Right ventricle myocardium superior (tissue), 1 donor: ENCODE results near the gene CEACAM6. TPM values are rescaled to one million over a fixed set of nuclear protein-coding genes. Genes with fewer than 3 reads are reported as not detected.
"Not testable (repeated sequence)": the region's sequence is repeated elsewhere in the genome, so short reads cannot be mapped to it uniquely, and the experiment has no call there.

Experiments used
- ATAC-seq: fragments of 200-7000 bp; cut with Tn5 transposase; one replicate; pipeline ENCODE4 v1.9.1; 2020; ENCODE audit warnings: mild to moderate bottlenecking; ENCODE audit not compliant: poor library complexity
- DNase-seq: peaks from one replicate; pipeline ENCODE4 v3.0.0-alpha.2; 2020
- intact Hi-C: fragments of 100-400 bp; cut with DNase I; formaldehyde crosslinking; loops from one replicate; pipeline ENCODE4 v1.11.2; 2022
- long read RNA-seq: library from polyadenylated mRNA; unstranded; transcript quantifications from one replicate; pipeline ENCODE4 v2.0.0, GENCODE V29; 2021
- total RNA-seq: library from RNA; stranded (reverse); fragmentation: NEBNext Ultra II Directional; extraction: Animal tissue kit (Norgen Biotek cat#: 25700); gene quantifications from one replicate; pipeline ENCODE4 v1.2.1, GENCODE V29; 2021
- donor health status: DM: no; HTN: yes; CAD: no; lungs with severe emphysema.

Gene CEACAM6
- total RNA-seq, result not detected
- long read RNA-seq, result 0 reads

DNA sequence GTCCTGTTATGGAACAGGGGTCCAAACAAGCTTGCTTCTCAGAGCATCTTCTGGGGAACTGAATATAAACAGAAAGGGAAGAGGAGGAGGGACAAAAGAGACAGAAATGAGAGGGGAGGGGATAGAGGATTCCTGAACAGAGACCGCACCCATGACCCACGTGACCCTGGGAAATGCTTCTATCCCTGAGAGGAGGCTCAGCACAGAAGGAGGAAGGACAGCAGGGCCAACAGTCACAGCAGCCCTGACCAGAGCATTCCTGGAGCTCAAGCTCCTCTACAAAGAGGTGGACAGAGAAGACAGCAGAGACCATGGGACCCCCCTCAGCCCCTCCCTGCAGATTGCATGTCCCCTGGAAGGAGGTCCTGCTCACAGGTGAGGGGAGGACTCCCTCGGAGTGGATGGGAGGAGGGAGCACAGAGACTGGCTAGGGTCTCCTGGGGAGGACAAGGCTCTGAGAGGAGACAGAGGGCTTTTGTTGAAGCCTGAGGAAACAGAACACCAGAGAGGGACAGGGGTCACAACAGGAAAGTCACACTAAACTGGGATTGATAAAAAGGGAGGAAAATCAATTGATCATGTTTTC lies at the start of gene CEACAM6:
Gene CEACAM6 (plus strand): TSS at position 203 of the 586 bp plus-strand sequence. CDS start 109 bp downstream, at position 312.
- intact Hi-C loops, result no loop called here
- DNase-seq (no peak), ATAC-seq (no peak)

DNA sequence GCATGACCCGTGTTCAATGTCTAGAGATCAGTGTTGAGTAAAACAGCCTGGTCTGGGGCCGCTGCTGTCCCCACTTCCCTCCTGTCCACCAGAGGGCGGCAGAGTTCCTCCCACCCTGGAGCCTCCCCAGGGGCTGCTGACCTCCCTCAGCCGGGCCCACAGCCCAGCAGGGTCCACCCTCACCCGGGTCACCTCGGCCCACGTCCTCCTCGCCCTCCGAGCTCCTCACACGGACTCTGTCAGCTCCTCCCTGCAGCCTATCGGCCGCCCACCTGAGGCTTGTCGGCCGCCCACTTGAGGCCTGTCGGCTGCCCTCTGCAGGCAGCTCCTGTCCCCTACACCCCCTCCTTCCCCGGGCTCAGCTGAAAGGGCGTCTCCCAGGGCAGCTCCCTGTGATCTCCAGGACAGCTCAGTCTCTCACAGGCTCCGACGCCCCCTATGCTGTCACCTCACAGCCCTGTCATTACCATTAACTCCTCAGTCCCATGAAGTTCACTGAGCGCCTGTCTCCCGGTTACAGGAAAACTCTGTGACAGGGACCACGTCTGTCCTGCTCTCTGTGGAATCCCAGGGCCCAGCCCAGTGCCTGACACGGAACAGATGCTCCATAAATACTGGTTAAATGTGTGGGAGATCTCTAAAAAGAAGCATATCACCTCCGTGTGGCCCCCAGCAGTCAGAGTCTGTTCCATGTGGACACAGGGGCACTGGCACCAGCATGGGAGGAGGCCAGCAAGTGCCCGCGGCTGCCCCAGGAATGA lies 48.4 kb upstream of the CEACAM6 start:
- intact Hi-C loops, result no loop called here
- peak; percentile 74 for ATAC-seq
- peak; percentile 52 for DNase-seq

DNA sequence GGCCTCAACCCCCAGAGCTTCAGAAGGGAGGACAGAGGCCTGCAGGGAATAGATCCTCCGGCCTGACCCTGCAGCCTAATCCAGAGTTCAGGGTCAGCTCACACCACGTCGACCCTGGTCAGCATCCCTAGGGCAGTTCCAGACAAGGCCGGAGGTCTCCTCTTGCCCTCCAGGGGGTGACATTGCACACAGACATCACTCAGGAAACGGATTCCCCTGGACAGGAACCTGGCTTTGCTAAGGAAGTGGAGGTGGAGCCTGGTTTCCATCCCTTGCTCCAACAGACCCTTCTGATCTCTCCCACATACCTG lies 47.9 kb upstream of the CEACAM6 start:
- no peak for ATAC-seq
- intact Hi-C loops, result no loop called here
- no peak for DNase-seq

DNA sequence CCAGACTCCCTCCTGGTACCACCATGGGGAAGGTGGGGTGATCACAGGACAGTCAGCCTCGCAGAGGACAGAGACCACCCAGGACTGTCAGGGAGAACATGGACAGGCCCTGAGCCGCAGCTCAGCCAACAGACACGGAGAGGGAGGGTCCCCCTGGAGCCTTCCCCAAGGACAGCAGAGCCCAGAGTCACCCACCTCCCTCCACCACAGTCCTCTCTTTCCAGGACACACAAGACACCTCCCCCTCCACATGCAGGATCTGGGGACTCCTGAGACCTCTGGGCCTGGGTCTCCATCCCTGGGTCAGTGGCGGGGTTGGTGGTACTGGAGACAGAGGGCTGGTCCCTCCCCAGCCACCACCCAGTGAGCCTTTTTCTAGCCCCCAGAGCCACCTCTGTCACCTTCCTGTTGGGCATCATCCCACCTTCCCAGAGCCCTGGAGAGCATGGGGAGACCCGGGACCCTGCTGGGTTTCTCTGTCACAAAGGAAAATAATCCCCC lies 47.4 kb upstream of the CEACAM6 start:
- DNase-seq (no peak), ATAC-seq (no peak)
- intact Hi-C loops, result no loop called here

DNA sequence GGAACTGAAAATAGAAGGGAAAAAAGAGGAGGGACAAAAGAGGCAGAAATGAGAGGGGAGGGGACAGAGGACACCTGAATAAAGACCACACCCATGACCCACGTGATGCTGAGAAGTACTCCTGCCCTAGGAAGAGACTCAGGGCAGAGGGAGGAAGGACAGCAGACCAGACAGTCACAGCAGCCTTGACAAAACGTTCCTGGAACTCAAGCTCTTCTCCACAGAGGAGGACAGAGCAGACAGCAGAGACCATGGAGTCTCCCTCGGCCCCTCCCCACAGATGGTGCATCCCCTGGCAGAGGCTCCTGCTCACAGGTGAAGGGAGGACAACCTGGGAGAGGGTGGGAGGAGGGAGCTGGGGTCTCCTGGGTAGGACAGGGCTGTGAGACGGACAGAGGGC lies 46.8 kb upstream of the CEACAM6 start, which contains the start of gene CEACAM5:
Gene CEACAM5 (plus strand): TSS at position 146 of the 400 bp plus-strand sequence. CDS start 106 bp downstream, at position 252.
- DNase-seq (no peak), ATAC-seq (no peak)
- intact Hi-C loops, result no loop called here

DNA sequence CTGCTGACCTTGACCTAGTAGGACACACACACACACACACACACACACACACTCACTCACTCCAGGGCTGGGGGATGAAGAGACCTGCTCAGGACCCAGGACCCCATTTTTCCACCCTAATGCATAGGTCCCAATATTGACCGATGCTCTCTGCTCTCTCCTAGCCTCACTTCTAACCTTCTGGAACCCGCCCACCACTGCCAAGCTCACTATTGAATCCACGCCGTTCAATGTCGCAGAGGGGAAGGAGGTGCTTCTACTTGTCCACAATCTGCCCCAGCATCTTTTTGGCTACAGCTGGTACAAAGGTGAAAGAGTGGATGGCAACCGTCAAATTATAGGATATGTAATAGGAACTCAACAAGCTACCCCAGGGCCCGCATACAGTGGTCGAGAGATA lies 45.8 kb upstream of the CEACAM6 start:
- intact Hi-C loops, ATAC-seq, DNase-seq: not testable (repeated sequence)

DNA sequence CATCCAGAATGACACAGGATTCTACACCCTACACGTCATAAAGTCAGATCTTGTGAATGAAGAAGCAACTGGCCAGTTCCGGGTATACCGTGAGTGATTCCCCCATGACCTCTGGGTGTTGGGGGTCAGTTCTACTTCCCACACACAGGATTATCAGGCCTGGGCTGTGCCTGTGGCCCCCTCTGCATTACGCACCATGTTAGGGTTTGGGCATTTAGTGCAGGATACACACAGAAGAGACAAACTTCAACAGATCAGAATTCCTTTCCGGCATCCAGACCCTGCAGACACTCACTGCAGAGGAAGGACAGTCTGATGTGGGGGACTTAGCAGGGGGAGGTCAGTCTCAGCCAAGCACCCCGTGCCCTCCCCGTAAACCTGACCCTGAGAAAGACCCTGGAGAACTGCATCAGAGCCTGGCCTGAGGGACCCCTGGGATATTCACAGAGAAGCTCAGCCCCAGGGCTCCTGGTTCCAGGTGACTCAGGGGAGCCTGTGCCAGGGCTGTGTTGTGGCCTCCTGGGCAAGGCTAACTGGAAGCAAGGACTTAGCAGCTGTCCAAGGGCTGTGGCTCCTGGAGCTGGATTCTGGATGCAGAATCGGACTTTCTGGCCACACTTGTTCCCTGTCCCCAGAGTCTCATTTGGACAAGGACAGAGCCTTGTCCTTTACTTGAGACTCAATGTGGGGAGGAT lies 45.2 kb upstream of the CEACAM6 start:
- DNase-seq (no peak), ATAC-seq (no peak)

DNA sequence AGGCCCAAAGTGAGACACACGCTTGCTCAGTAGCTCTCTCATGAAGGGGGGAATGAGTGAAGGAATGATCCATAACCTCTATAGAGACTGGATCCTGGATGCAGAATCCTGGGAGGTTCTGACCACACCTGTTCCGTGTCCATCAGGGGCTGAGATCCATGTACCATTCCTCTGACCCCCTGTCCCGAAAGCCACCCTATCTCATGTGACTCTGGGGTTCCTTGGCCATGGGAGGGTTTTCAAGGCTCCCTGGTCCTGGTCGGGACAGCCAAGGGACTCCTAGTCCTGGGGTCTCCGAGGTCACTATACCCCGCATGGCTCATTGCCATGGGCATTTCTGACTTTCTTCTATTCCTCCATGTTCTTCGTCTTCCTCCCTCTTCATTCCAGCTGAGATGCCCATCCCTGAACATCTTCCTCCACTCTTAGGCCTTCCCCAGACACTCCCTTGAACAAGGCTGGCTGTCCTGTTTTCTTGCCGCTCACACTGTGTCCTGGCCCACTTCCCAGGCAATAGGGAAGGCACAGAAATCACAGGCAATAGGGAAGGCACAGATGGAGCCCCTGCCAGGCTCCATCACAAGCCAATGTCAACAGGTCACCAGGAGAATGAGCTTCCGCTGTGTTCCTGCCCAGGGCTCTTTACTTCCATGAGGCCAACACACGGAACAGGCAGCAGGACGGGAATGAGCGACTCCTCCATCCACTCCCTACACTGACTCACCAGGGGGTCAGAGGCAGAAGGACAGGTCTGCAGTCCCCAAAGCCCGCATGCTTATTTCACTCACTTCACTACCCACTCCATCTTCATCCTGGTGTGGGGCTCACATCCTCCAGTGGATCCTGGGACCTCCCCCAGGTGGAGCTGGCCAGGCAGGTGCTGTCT lies 43.7 kb upstream of the CEACAM6 start:
- DNase-seq, result no peak
- intact Hi-C loops, result no loop called here
- no peak for ATAC-seq

More for the DNA sequence above, 45.2 kb upstream of the CEACAM6 start:
- intact Hi-C loops, result no loop called here

DNA sequence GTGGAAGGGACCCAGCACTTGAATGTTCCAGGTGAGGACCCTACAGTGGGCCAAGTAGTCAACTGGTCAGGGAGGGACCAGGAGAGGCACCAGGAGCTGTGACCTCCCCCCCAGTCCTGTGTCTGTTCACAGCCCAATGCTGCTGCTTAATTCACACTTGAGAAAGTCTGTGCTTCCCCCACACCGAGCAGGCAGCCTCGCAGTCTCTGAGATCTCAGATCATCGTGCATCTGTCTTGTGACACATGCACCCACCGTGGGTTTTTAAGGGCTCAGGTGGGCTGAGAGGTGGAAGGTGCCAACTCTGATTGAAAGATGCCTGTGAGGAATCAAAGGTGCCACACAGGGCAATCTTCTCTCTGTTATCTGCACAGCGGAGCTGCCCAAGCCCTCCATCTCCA lies 40.7 kb upstream of the CEACAM6 start:
- ATAC-seq, result no peak
- intact Hi-C loops, result no loop called here
- no peak for DNase-seq

DNA sequence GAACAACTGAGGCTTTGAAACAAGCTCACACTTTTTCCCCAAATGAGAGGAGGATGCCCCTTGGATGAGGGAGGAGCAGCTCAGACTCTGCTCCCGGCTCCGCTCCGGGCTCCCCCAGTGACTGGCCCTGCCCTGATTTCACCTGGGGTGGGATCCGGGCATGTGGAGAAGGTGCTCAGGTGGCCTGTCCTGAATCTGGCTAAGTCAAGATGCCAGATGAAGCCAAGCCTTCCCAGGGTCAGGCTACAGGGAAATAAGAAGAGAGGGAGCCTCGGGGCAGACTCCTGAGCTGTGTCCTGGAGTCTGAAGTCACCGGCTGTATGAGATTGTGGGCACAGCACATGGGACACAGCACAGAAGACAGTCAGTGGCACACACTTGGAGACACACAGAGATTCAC lies 36.6 kb upstream of the CEACAM6 start:
- ATAC-seq (no peak), DNase-seq (no peak)
- intact Hi-C loops, result no loop called here

DNA sequence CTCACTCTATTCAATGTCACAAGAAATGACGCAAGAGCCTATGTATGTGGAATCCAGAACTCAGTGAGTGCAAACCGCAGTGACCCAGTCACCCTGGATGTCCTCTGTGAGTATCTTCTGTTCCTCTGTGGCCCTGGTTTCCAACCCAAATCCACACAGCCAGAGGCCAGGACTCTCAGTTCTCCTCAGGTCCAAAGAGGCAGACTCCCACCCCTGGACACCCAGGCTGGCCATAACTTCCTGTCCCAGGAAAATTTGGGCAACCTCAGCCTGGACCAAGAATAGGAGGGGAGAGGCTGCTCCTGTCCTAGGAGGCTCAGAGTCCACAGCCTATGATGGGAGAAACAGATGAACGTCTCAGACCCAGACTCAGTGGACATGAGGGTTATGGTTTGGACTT lies 35.2 kb upstream of the CEACAM6 start:
- ATAC-seq (no peak), DNase-seq (no peak)
- intact Hi-C loops, result no loop called here

DNA sequence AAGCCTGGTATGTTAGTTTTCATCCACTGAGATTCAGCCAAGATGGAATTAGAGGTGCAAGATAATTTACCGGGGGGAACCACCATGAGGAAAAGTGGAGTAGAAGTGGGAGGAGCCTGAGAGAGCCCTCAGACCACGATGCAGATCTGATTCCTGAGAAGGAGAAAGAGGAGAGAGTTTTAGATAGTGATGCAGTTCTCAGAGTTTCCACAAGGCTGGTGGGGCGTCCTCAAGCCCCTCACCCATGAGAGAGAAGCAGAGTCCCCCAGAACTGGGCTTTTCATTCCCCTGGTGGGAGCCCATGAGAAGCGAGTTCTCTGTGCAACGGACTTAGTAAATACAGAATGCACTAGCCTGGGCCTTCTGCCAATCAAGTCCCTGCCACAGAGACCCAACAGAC lies 28.8 kb upstream of the CEACAM6 start:
- no peak for DNase-seq
- no peak for ATAC-seq
- intact Hi-C loops, result no loop called here

DNA sequence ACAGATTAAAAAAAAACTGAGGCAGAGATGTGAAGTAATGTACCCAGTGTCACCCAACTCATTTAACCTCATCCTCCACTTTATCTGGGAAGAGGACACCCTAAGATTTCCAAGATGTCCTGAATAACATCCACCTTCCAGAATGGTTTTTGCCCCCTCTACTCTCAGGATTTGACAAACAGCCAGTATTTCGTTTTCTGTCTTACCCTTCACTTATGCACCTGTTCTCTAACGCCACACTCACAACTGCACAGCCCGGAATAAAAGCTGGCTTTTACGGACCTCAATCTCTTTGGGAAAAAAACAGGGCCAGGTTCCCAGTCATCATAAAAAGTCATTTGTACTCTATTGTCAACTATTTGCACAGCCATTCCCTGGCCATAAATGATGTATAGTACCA lies 21.2 kb upstream of the CEACAM6 start:
- no peak for ATAC-seq
- DNase-seq, result no peak
- intact Hi-C loops, result no loop called here

DNA sequence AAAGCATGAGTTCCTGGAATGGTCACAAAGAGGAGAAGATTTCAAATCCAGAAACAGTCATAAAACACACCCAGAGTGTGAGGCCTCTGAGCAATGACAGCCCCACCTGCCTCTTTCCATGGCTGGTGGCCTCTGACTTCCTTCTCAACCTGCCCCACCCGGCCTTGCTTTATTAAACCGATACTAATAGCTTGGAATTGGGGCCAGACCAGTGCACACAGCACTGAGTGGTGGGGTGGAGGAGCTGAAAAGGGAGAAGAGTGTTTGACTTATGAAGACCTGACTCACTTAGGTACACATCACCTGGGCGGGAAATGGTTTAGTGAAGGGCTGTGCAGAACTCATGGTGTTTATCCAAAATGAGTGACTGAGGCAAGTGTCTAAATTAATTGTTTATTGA lies 20.7 kb upstream of the CEACAM6 start:
- DNase-seq, result no peak
- peak; percentile 10 for ATAC-seq
- intact Hi-C loops, result no loop called here

DNA sequence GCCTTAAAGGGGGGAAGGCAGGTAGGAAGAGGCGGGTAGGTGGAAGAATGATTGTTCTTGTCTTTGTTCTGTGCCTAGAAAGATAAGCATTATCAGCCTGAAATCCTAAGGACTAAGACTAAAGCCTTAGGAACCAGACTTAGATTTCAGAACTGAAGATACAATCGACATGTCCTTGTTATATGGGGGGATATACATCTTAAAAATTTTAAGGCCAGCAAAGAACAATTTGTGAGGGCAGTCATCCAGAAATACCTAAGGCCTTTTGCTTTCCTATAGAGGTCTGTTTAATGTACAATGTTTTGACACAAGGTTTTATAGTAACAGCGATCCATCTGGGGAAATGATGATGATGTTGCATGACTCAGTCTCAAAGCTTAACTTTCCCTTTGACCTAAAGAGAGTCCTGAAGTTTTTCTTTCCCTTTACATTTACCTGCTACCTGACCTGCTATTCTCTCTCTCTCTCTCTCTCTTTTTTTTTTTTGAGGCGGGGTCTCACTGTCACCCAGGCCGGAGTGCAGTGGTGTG lies 20.2 kb upstream of the CEACAM6 start:
- DNase-seq (no peak), ATAC-seq (no peak)
- intact Hi-C loops, result no loop called here

DNA sequence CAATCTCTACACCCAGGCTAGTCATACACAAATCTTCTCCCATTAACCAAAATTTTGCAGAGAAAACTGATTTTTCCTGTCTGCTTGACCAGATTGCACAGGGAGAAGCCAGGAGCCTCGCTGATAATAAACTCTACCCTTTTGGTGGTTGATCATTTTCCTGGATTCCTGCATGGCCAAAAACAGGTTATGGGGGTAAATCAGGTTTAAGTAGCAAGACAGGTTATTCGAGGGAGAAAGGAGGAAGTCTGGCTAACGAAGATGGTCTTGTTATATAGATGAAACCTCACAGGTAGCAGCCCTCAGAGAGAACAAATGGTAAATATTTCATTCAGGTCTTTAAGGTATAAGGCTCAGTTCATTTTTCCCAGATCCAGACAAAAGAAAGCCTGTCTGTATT lies 16.0 kb upstream of the CEACAM6 start:
- ATAC-seq, result no peak
- DNase-seq, result no peak
- intact Hi-C loops, result no loop called here

DNA sequence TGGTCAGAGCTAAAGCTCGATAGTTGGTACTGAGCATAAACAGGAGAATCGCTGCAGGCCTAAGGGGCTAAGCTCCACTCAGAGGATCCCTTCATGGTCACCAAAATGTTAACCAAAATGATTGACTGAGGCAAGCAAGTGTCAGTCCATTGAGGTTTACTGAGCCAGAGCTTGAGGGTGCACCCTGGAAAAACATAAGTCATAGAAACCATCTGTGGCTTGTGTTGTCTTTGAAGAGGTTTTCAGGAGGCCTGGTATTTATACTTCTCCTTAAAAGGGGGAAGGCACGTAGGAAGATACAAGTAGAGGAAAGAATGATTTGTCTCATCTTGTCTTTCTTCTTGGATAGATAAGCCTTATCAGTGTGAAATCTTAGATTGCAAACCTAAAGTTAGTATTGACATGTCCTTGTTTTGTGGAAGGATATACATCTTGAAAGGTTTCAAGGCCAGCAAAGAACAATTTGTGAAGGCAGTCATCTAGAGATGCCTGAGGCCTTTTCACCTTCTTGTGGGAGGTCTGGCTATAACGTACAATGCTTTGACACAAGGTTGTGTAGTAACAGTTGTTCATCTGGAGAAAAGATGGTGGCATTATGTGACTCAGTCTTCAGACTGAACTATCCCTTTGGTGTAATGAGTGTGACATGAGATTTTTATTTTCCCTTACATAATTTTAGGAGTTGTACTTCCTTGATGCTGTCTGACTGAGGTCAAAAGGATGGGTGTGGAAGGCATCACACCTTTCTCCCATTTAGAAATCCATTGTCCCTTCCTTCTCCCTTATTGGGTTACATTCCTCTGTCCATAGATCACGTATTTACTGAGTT lies 14.7 kb upstream of the CEACAM6 start:
- DNase-seq (no peak), ATAC-seq (no peak)
- intact Hi-C loops, result loop anchor here (10.0 kb wide), 1 partner anchor 96 kb away; no protein-coding TSS in a partner anchor

DNA sequence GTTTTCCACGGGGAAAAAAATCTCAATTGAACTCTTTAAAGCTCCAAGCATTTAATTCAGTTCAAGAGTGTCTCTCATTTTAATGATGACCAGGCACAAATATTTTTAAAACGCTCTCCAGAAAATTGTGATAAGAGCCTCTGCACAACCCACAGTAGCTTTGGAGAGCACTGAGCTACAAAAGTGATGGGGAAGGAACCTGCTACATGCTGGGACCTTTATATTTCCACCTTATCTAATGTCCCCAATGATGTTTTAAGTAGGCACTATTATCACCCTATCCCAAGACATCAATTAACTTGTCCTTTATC lies 14.1 kb upstream of the CEACAM6 start:
- no peak for ATAC-seq
- no peak for DNase-seq
- intact Hi-C loops, result loop anchor here (10.0 kb wide), 1 partner anchor 96 kb away; no protein-coding TSS in a partner anchor
